K562 (cell line): ENCODE data around the gene FBXO22. TPM values are rescaled to one million over a fixed set of nuclear protein-coding genes. Genes with fewer than 3 reads are reported as not detected.

Experiments used
- ATAC-seq: fragments of 200-7000 bp; cut with Tn5 transposase; 3 replicates; pipeline ENCODE4 v1.9.1; 2020; ENCODE audit warnings: moderate library complexity
- BruUV-seq: library from RNA; stranded (reverse); fragments of 400-500 nt; replicated peaks from 2 replicates; lab custom pipeline; 2021; lab: Mats Ljungman, UMichigan
- CTCF ChIA-PET: fragments of 300-600 bp; formaldehyde crosslinking; extraction: SDS; loops from one replicate; lab custom pipeline; 2021; ENCODE audit warnings: low intra/inter-chr PET ratio; lab: Yijun Ruan, JAX
- POLR2A ChIA-PET: fragments of 300-600, 350-650 bp; sonication (Branson Sonifier 250); formaldehyde crosslinking; extraction: SDS; loops from one replicate; lab custom pipeline; 2021; ENCODE audit warnings: antibody characterized with exemption, inconsistent platforms; lab: Yijun Ruan, JAX
- DNase-seq, 4 experiments: peaks; one replicate each; pipeline versions ENCODE4 v3.0.0 to v3.0.0-alpha.2; 2011 to 2018; ENCODE audit warnings: low spot score in 3 of 4, mixed read lengths in 3 of 4; ENCODE audit errors: extremely low read depth in 1 of 4
- FAIRE-seq: peaks from 2 replicates; lab custom pipeline; 2011; peaks lifted over from hg19 to GRCh38; lab: Jason Lieb, UNC
- H2AFZ ChIP-seq: 2 replicates; pipeline ENCODE4 v1.6.0; 2011; ENCODE audit warnings: low read depth, low read length, control low read depth, inconsistent platforms
- H3K27ac ChIP-seq: fragments of 200-600 bp; 3 replicates; pipeline ENCODE4 v1.8.0; 2011; ENCODE audit warnings: low read depth, mild to moderate bottlenecking, control low read depth, inconsistent platforms, low read length, moderate library complexity, mixed read lengths; ENCODE audit errors: extremely low read depth
- H3K27me3 ChIP-seq, 2 experiments: fragments of 300-600 bp in 1 of 2; 2 replicates in 1 of 2; 3 replicates in 1 of 2; pipeline versions ENCODE4 v1.6.0 to v1.8.0; 2011; ENCODE audit warnings: inconsistent platforms in 2 of 2, low read length in 2 of 2, mild to moderate bottlenecking in 1 of 2, mixed read lengths in 1 of 2, moderate library complexity in 1 of 2; ENCODE audit not compliant: control insufficient read depth in 2 of 2, insufficient read depth in 2 of 2
- H3K36me3 ChIP-seq: fragments of 300-600 bp; 3 replicates; pipeline ENCODE4 v1.8.0; 2011; ENCODE audit warnings: mild to moderate bottlenecking, low read length, inconsistent platforms; ENCODE audit not compliant: control insufficient read depth, insufficient read depth
- H3K4me1 ChIP-seq, 2 experiments: fragments of 200-600 bp in 1 of 2; replicated peaks in 1 of 2; 2 replicates in 1 of 2; 3 replicates in 1 of 2; pipeline versions ENCODE4 v1.5.1 to v1.8.0; 2011; ENCODE audit warnings: inconsistent platforms in 2 of 2, low read length in 2 of 2, mild to moderate bottlenecking in 1 of 2, mixed read lengths in 1 of 2, moderate library complexity in 1 of 2; ENCODE audit not compliant: control insufficient read depth in 2 of 2, insufficient read depth in 2 of 2
- H3K4me2 ChIP-seq: 2 replicates; pipeline ENCODE4 v1.6.1; 2011; ENCODE audit warnings: low read length, control low read depth, inconsistent platforms, mixed read lengths; ENCODE audit not compliant: insufficient read depth
- H3K4me3 ChIP-seq: fragments of 200-600 bp; sonication (generic), shearing (Covaris generic); 2 replicates; pipeline ENCODE4 v1.5.1; 2016; ENCODE audit warnings: control low read depth, inconsistent platforms
- H3K79me2 ChIP-seq: fragments of 200-600 bp; 3 replicates; pipeline ENCODE4 v1.8.0; 2011; ENCODE audit warnings: low read length, inconsistent platforms; ENCODE audit not compliant: control insufficient read depth, insufficient read depth
- H3K9ac ChIP-seq, 2 experiments: 2 replicates each; pipeline versions ENCODE4 v1.6.0 to v1.6.1; 2011; ENCODE audit warnings: low read depth in 2 of 2, low read length in 2 of 2, control low read depth in 1 of 2, inconsistent platforms in 1 of 2, mild to moderate bottlenecking in 1 of 2, mixed read lengths in 1 of 2; ENCODE audit not compliant: insufficient read depth in 1 of 2
- H3K9me1 ChIP-seq: one replicate; pipeline ENCODE4 v1.6.0; 2011; ENCODE audit warnings: inconsistent platforms, mild to moderate bottlenecking, low read length, moderate library complexity; ENCODE audit not compliant: control insufficient read depth, insufficient read depth
- H3K9me3 ChIP-seq: replicated peaks from 2 replicates; pipeline ENCODE4 v1.5.1; 2011; ENCODE audit warnings: low read depth, low read length, inconsistent platforms; ENCODE audit not compliant: control insufficient read depth, insufficient read depth
- H4K20me1 ChIP-seq: replicated peaks from 2 replicates; pipeline ENCODE4 v1.6.1; 2011; ENCODE audit warnings: low read length, inconsistent platforms, mixed read lengths; ENCODE audit not compliant: control insufficient read depth, insufficient read depth
- HNRNPK ChIP-seq: fragments of 200-400 bp; formaldehyde crosslinking; IDR thresholded peaks from one replicate; pipeline ENCODE4 v1.6.1; 2018; ENCODE audit warnings: mild to moderate bottlenecking, low read depth, low read length; ENCODE audit not compliant: poor library complexity, severe bottlenecking
- KDM5B ChIP-seq: fragments of 200-600 bp; sonication (generic); IDR thresholded peaks from 2 replicates; pipeline ENCODE4 v1.6.1; 2012; ENCODE audit warnings: low read depth, mild to moderate bottlenecking, moderate library complexity, low read length, control low read depth, inconsistent platforms; ENCODE audit not compliant: insufficient replicate concordance
- MAZ ChIP-seq, 2 experiments: fragments of 450-650 bp in 1 of 2; sonication (generic) in 1 of 2; formaldehyde crosslinking; IDR thresholded peaks in 1 of 2; conservative IDR thresholded peaks in 1 of 2; 2 replicates each; pipeline versions ENCODE4 v1.4.0 to v1.5.0; 2020; ENCODE audit warnings: mild to moderate bottlenecking in 1 of 2, missing genetic modification reagents in 1 of 2
- NEUROD1 ChIP-seq: fragments of 150-350 bp; IDR thresholded peaks from 2 replicates; pipeline ENCODE4 v1.6.1; 2014; ENCODE audit warnings: borderline replicate concordance, low read length, low read depth; ENCODE audit not compliant: partially characterized antibody
- PCBP1 ChIP-seq: fragments of 200-400 bp; formaldehyde crosslinking; IDR thresholded peaks from 2 replicates; pipeline ENCODE4 v1.6.1; 2018; ENCODE audit warnings: mild to moderate bottlenecking, low read depth, low read length; ENCODE audit not compliant: poor library complexity, severe bottlenecking
- ZC3H8 ChIP-seq: fragments of 450-650 bp; IDR thresholded peaks from 2 replicates; pipeline ENCODE4 v1.6.1; 2017
- ZNF134 ChIP-seq: fragments of 250-450 bp; sonication (Bioruptor Pico); conservative IDR thresholded peaks from 2 replicates; pipeline ENCODE4 v1.4.0; 2020
- ZNF311 ChIP-seq: fragments of 250-450 bp; sonication (Bioruptor Pico); IDR thresholded peaks from 2 replicates; pipeline ENCODE4 v1.4.0; 2020; ENCODE audit warnings: mild to moderate bottlenecking, moderate library complexity
- ZNF699 ChIP-seq: fragments of 250-450 bp; sonication (Bioruptor Pico); IDR thresholded peaks from 2 replicates; pipeline ENCODE4 v1.8.0; 2021; ENCODE audit warnings: mild to moderate bottlenecking, moderate library complexity; ENCODE audit not compliant: insufficient replicate concordance
- ZNF79 ChIP-seq: fragments of 250-450 bp; sonication (Bioruptor Pico); IDR thresholded peaks from 2 replicates; pipeline ENCODE4 v1.4.0; 2020; ENCODE audit warnings: low read depth, mild to moderate bottlenecking, moderate library complexity
- WGBS: fragments of 100-300 bp; shearing (Covaris generic); methylation state at CpG from one replicate; pipeline ENCODE4 v1.1.6; 2016; ENCODE audit warnings: low coverage, mixed read lengths; ENCODE audit not compliant: insufficient coverage; ENCODE audit errors: missing lambda C conversion rate; 5-methylcytosine and 5-hydroxymethylcytosine counted together
- in situ Hi-C: fragments of 300-500 bp; cut with MboI; formaldehyde crosslinking; loops from 4 replicates; pipeline ENCODE4 v1.15.0; 2018; ENCODE audit warnings: inconsistent platforms, mixed read lengths
- intact Hi-C: fragments of 100-400 bp; cut with micrococcal nuclease; formaldehyde crosslinking; loops from 2 replicates; pipeline ENCODE4 v1.14.2; 2022
- polyA plus RNA-seq, 8 experiments: library from polyadenylated mRNA; depleted of rRNA in 4 of 8; stranded (reverse) in 5 of 8; unstranded in 3 of 8; fragments of >200 nt; fragmentation: Nextera tagmentation in 2 of 8; fragmentation: Illumina TruSeq in 1 of 8; extraction: Ambion mirVana in 2 of 8; extraction: Trizol in 1 of 8; gene quantifications; 2 replicates each; pipeline versions ENCODE4 v1.2.1 to v1.2.3, GENCODE V29; 2011 to 2014; ENCODE audit warnings: inconsistent platforms in 1 of 8, missing spikeins in 1 of 8
- total RNA-seq, 7 experiments: library from RNA; depleted of rRNA in 6 of 7; stranded (reverse); fragments of >200 nt in 6 of 7; fragmentation: Illumina TruSeq in 2 of 7; extraction: Trizol in 2 of 7; gene quantifications; 2 replicates each; pipeline versions ENCODE4 v1.2.1 to v1.2.3, GENCODE V29; 2011 to 2021; ENCODE audit warnings: low replicate concordance in 1 of 7
- TF ChIP-seq, protein P1 (sequence below): fragments of 450-650 bp; IDR thresholded peaks from 2 replicates; pipeline ENCODE4 v1.6.1; 2017; ENCODE audit warnings: antibody characterized with exemption
- TF ChIP-seq, protein P2 (sequence below), 2 experiments: fragments of 450-650 bp; IDR thresholded peaks; 2 replicates each; pipeline ENCODE4 v1.6.1; 2018; ENCODE audit warnings: mild to moderate bottlenecking in 2 of 2, low read depth in 1 of 2; ENCODE audit not compliant: partially characterized antibody in 2 of 2

FBXO22 gene
- total and polyA plus RNA-seq, 9 of the 15 experiments (the other 6 are each of a cell fraction or from before 2014, with no cell fraction given): 24.4 to 99.4 (median 66.5) TPM

DNA sequence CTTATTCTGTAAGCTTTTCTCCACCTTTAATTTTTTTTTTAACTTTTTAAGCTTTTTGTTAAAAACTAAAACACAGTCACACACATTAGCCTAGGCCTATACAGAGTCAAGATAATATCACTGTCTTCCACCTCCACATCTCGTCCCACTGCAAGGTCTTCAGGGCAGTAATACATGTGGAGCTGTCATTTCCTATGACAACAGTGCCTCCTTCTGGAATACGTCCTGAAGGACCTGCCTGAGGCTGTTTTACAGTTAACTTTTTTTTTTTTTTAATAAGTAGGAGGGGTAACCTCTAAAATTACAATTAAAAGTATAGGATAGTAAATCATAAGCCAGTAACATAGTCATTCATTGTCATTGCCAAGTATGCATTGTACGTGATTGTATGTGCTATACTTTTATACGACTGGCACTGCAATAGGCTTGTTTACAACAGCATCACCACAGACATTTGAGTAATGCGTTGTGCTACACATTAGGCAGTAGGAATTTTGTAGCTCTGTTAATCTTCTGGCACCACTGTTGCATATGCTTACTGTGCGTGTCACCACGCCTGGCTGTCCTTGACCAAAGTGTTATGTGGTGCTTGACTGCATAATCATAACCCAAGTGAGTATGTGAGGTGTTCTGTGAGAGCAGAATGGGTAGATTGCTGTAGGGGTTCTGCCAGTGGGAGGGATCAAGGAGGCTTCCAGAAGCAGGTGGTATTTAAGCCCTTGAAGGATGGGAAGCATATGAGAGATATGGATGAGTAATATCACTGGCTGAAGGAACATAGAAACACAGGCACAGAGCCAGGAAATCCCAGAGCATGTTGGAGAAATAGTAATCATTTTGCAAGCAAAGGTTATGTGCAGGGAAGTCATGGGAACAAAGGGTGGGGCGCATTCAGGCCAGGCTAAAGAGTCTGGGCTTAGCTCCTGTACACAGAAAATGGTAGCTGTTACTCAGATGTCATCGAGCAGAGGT, 18.3 kb downstream of the FBXO22 start (continued):
- TF ChIP-seq, protein P1, sequence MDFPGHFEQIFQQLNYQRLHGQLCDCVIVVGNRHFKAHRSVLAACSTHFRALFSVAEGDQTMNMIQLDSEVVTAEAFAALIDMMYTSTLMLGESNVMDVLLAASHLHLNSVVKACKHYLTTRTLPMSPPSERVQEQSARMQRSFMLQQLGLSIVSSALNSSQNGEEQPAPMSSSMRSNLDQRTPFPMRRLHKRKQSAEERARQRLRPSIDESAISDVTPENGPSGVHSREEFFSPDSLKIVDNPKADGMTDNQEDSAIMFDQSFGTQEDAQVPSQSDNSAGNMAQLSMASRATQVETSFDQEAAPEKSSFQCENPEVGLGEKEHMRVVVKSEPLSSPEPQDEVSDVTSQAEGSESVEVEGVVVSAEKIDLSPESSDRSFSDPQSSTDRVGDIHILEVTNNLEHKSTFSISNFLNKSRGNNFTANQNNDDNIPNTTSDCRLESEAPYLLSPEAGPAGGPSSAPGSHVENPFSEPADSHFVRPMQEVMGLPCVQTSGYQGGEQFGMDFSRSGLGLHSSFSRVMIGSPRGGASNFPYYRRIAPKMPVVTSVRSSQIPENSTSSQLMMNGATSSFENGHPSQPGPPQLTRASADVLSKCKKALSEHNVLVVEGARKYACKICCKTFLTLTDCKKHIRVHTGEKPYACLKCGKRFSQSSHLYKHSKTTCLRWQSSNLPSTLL: no peak

DNA sequence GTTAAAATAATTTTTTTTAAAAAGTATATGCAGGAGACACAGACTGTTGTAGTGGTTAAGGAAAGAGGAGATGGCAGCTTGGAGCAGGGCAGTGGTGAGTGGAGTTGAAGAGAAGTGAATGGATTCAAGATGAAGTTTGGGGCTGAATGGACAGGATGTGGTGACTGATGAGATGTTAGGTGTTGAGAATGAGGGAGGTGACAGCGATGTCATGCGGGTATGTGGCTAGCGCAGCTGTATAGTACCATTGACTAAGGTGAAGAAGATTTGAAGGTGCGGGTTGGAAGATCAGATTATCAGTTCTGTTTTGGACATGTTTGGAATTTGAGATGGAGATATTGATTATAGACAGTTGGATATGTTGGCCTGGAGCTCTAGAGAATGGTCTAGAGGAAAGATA, 20.1 kb downstream of the FBXO22 start:
- peaks cover 0 to under 1% of the 10 kb centered on the region in 2 experiments; a peak in 1 of 5 replicates for H3K4me1 ChIP-seq
- no peak overlapping the region for H2AFZ ChIP-seq
- H3K79me2 ChIP-seq: peaks cover 10% of the 10 kb centered on the region; the same call in 1 of the 3 replicates
- BruUV-seq: no TSS peak
- 93% methylated on average over 4 of the region's 4 CpGs for WGBS
- peaks cover 4% of the 10 kb centered on the region for H4K20me1 ChIP-seq
- H3K4me3 ChIP-seq: no peak overlapping the region
- intact Hi-C loops: loop anchor here (10.0 kb wide), 2 partner anchors 221 to 239 kb away; no protein-coding TSS in a partner anchor
- in situ Hi-C loops: loop anchor here (5.0 kb wide), 1 partner anchor 111 kb away; no protein-coding TSS in a partner anchor
- H3K9me3 ChIP-seq: no peaks in the 10 kb centered on the region
- no peak overlapping the region for H3K9ac ChIP-seq
- H3K27me3 ChIP-seq: no peaks in the 10 kb centered on the region
- peaks cover 83% of the 10 kb centered on the region for H3K36me3 ChIP-seq
- ChIA-PET CTCF (no interaction called here), POLR2A (interaction anchor here (0.6 to 1.8 kb wide), 5 partner anchors 8 to 104 kb away, joined by 3 to 4 read pairs (median 3); no protein-coding TSS in a partner anchor)
- no peak for ATAC-seq
- FAIRE-seq: no peak
- DNase-seq: no peak
- H3K27ac ChIP-seq: no peak overlapping the region
- H3K4me2 ChIP-seq: no peak overlapping the region
- H3K9me1 ChIP-seq: no peaks in the 10 kb centered on the region
- TF ChIP-seq MAZ (CRISPR knock-in tag; conservative IDR thresholded peaks at IDR 0.05 in 1 of 2, IDR thresholded peaks at IDR 0.05 in 1 of 2): no peak
- no peak for TF ChIP-seq PCBP1
- TF ChIP-seq ZNF311 (CRISPR knock-in tag): no peak
- no peak for TF ChIP-seq HNRNPK
- no peak for TF ChIP-seq ZNF699 (CRISPR knock-in tag)
- no peak for TF ChIP-seq ZNF79 (CRISPR knock-in tag)
- TF ChIP-seq ZNF134 (CRISPR knock-in tag): no peak
- no peak for TF ChIP-seq ZC3H8
- TF ChIP-seq NEUROD1: no peak
- TF ChIP-seq, protein P2, sequence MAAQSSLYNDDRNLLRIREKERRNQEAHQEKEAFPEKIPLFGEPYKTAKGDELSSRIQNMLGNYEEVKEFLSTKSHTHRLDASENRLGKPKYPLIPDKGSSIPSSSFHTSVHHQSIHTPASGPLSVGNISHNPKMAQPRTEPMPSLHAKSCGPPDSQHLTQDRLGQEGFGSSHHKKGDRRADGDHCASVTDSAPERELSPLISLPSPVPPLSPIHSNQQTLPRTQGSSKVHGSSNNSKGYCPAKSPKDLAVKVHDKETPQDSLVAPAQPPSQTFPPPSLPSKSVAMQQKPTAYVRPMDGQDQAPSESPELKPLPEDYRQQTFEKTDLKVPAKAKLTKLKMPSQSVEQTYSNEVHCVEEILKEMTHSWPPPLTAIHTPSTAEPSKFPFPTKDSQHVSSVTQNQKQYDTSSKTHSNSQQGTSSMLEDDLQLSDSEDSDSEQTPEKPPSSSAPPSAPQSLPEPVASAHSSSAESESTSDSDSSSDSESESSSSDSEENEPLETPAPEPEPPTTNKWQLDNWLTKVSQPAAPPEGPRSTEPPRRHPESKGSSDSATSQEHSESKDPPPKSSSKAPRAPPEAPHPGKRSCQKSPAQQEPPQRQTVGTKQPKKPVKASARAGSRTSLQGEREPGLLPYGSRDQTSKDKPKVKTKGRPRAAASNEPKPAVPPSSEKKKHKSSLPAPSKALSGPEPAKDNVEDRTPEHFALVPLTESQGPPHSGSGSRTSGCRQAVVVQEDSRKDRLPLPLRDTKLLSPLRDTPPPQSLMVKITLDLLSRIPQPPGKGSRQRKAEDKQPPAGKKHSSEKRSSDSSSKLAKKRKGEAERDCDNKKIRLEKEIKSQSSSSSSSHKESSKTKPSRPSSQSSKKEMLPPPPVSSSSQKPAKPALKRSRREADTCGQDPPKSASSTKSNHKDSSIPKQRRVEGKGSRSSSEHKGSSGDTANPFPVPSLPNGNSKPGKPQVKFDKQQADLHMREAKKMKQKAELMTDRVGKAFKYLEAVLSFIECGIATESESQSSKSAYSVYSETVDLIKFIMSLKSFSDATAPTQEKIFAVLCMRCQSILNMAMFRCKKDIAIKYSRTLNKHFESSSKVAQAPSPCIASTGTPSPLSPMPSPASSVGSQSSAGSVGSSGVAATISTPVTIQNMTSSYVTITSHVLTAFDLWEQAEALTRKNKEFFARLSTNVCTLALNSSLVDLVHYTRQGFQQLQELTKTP (IDR thresholded peaks at IDR 0.05; ENCODE audit: low read depth in 1 of 2, partially characterized antibody in 2 of 2): no peak
- no peak for TF ChIP-seq KDM5B
